ENCODE measurements around the gene ZNF236. TPM values are rescaled to one million over a fixed set of nuclear protein-coding genes. Genes with fewer than 3 reads are reported as not detected.

Gene ZNF236
- total RNA-seq, 1 experiment from 2014 or later = 14.9 TPM

DNA sequence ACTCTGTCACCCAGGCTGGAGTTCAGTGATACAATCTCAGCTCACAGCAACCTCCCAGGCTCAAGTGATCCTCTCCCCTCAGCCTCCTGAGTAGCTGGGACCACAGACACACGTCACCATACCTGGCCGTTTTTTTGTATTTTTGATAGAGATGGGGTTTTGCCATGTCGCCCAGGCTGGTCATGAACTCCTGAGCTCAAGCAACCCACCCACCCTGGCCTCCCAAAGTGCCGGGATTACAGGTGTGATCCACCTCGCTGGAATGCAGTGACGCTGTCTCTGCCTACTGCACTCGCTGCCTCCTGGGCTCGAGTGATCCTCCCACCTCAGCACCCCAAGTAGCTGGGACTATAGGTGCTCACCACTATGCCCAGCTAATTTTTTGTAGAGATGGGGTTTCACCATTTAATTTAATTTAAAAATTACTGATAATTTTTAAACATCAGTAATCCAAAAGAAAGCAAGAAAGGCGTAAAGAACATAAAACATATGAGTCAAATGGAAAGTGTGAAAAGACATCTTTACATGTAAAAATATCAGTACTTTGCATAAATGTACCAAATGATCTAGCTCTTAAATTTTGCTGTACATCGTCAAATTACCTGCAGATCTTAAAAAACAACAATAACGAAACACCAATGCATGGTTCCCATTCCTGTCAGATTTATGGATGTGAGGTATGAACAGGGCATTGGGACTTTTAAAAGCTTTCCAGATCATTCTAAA is 2.8 kb upstream of the ZNF236 start:
- Histone ChIP-seq H3K27me3 (replicated peaks; ENCODE audit: control insufficient read depth, insufficient read depth, low read length) (no peaks in the 10 kb centered on the region), H3K4me1 (no peaks in the 10 kb centered on the region), H3K9me3 (no peaks in the 10 kb centered on the region), H3K36me3 (ENCODE audit: control insufficient read depth, insufficient read depth, low read length) (no peaks in the 10 kb centered on the region), H3K4me3 (ENCODE audit: low read depth, low read length) (no peak overlapping the region)
- intact Hi-C loops (cut with micrococcal nuclease; ENCODE audit: unreplicated experiment) = loop anchor here (5.0 kb wide), 1 partner anchor 238 kb away; no protein-coding TSS in a partner anchor
- no TSS peak for BruUV-seq (replicated peaks)
- no peaks in the 10 kb centered on the region for H3K9me3 Mint-ChIP-seq (ENCODE audit: unreplicated experiment)
- DNase-seq = no peak
- ChIA-PET CTCF (interaction anchor here (1.0 kb wide), 1 partner anchor 17 kb away, joined by 5 read pairs; no protein-coding TSS in a partner anchor), POLR2A (no interaction called here)
- no peak overlapping the region for H3K4me3 Mint-ChIP-seq (ENCODE audit: unreplicated experiment)
- H3K36me3 Mint-ChIP-seq (ENCODE audit: insufficient read depth, unreplicated experiment) = peaks cover 6% of the 10 kb centered on the region
- TF ChIP-seq, protein P1, sequence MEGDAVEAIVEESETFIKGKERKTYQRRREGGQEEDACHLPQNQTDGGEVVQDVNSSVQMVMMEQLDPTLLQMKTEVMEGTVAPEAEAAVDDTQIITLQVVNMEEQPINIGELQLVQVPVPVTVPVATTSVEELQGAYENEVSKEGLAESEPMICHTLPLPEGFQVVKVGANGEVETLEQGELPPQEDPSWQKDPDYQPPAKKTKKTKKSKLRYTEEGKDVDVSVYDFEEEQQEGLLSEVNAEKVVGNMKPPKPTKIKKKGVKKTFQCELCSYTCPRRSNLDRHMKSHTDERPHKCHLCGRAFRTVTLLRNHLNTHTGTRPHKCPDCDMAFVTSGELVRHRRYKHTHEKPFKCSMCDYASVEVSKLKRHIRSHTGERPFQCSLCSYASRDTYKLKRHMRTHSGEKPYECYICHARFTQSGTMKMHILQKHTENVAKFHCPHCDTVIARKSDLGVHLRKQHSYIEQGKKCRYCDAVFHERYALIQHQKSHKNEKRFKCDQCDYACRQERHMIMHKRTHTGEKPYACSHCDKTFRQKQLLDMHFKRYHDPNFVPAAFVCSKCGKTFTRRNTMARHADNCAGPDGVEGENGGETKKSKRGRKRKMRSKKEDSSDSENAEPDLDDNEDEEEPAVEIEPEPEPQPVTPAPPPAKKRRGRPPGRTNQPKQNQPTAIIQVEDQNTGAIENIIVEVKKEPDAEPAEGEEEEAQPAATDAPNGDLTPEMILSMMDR (IDR thresholded peaks at IDR 0.05; ENCODE audit: insufficient read depth in 1 of 2, low read depth in 1 of 2, low read length in 1 of 2, severe bottlenecking in 1 of 2, unreplicated experiment in 1 of 2) = no peak
- H3K4me1 Mint-ChIP-seq (ENCODE audit: low read depth, unreplicated experiment) = no peaks in the 10 kb centered on the region
- no peaks in the 10 kb centered on the region for H3K27me3 Mint-ChIP-seq (ENCODE audit: insufficient read depth, unreplicated experiment)
- no peak overlapping the region for H3K27ac Mint-ChIP-seq (ENCODE audit: unreplicated experiment)

DNA sequence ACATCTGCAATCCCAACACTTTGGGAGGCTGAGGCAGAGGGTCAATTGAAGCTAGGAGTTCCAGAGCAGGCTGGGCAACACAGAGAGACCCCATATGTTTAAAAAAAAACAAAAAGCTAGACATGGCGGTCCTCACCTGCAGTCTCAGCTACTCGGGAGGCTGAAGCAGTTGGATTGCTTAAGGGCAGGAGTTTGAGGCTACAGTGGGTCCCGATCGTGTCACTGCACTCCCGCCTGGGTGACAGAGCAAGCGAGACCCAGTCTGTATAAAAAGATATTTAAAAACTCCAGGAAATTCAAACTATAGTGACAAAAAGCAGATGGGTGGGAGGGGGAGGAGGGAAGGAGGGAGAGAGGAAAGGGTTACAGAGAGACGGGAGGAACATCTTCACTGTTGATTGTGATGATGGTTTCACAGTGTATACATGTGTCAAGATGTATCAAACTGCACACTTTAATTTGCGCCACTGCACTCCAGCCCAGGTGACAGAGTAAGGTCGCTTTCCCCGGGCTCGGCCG is 942 bp upstream of the ZNF236 start:
- H3K27me3 Mint-ChIP-seq (ENCODE audit: insufficient read depth, unreplicated experiment) = no peaks in the 10 kb centered on the region
- H3K4me3 ChIP-seq (ENCODE audit: low read depth, low read length) = peak overlapping the region; percentile 84
- CTCF ChIA-PET = no interaction called here

DNA sequence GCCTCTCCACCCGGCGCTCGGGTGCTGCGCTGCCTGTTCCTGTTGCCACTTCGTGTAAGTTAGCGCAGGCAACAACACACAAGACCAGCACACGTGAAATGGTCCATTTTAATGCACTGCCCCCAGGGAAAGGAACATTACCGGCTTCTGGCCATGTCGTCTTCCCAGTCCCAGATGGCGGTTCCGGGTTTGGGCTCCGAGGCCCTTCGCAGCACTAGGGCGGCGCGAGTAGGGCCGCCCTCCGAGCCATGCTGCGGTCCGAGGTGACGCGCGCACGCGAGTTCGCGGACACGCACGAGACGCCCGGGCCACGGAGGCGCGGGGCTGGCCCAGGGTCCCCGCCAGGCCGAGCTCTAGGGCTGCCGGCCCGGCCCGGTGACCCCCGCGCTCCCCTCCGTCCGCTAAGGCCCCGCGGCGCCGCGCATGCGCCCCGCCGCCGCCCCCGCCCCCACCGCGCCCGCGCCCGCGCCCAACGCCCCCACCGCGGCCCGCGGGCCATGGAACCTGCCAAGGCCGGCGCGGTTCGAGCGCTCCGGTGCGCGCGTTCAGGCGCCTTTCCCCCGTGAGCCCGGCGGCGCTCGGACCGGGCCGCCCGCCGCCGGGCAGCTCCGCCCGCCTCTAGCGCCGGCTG is 367 bp upstream of the ZNF236 start:
- Histone ChIP-seq H3K36me3 (ENCODE audit: control insufficient read depth, insufficient read depth, low read length) (no peaks in the 10 kb centered on the region), H3K4me1 (no peaks in the 10 kb centered on the region), H3K27me3 (replicated peaks; ENCODE audit: control insufficient read depth, insufficient read depth, low read length) (no peaks in the 10 kb centered on the region), H3K9me3 (no peaks in the 10 kb centered on the region), H3K4me3 (ENCODE audit: low read depth, low read length) (peak overlapping the region; percentile 84)
- intact Hi-C loops (cut with micrococcal nuclease; ENCODE audit: unreplicated experiment) = loop anchor here (5.0 kb wide), 1 partner anchor 235 kb away; no protein-coding TSS in a partner anchor
- H3K27me3 Mint-ChIP-seq (ENCODE audit: insufficient read depth, unreplicated experiment) = no peaks in the 10 kb centered on the region
- POLR2A ChIA-PET = interaction anchor here (0.6 kb wide), 1 partner anchor 21 kb away, joined by 6 read pairs; no protein-coding TSS in a partner anchor
- H3K4me1 Mint-ChIP-seq (ENCODE audit: low read depth, unreplicated experiment) = no peaks in the 10 kb centered on the region
- TSS peak; percentile 59 for BruUV-seq (replicated peaks)
- CTCF ChIA-PET = no interaction called here
- H3K9me3 Mint-ChIP-seq (ENCODE audit: unreplicated experiment) = no peaks in the 10 kb centered on the region
- H3K27ac Mint-ChIP-seq (ENCODE audit: unreplicated experiment) = peak overlapping the region; percentile 59
- peak overlapping the region; percentile 80 for H3K4me3 Mint-ChIP-seq (ENCODE audit: unreplicated experiment)
- DNase-seq = peak in 1 of 2 experiments; percentile 38
- H3K36me3 Mint-ChIP-seq (ENCODE audit: insufficient read depth, unreplicated experiment) = peaks cover 6% of the 10 kb centered on the region
- TF ChIP-seq, protein P1 (IDR thresholded peaks at IDR 0.05; ENCODE audit: insufficient read depth in 1 of 2, low read depth in 1 of 2, low read length in 1 of 2, severe bottlenecking in 1 of 2, unreplicated experiment in 1 of 2) = no peak

More for the DNA sequence above, 942 bp upstream of the ZNF236 start:
- Histone ChIP-seq H3K27me3 (replicated peaks; ENCODE audit: control insufficient read depth, insufficient read depth, low read length) (no peaks in the 10 kb centered on the region), H3K36me3 (ENCODE audit: control insufficient read depth, insufficient read depth, low read length) (no peaks in the 10 kb centered on the region), H3K9me3 (no peaks in the 10 kb centered on the region), H3K4me1 (no peaks in the 10 kb centered on the region)
- no TSS peak for BruUV-seq (replicated peaks)
- TF ChIP-seq, protein P1 (IDR thresholded peaks at IDR 0.05; ENCODE audit: insufficient read depth in 1 of 2, low read depth in 1 of 2, low read length in 1 of 2, severe bottlenecking in 1 of 2, unreplicated experiment in 1 of 2) = no peak
- Mint-ChIP-seq H3K4me1 (ENCODE audit: low read depth, unreplicated experiment) (no peaks in the 10 kb centered on the region), H3K36me3 (ENCODE audit: insufficient read depth, unreplicated experiment) (peaks cover 6% of the 10 kb centered on the region), H3K4me3 (ENCODE audit: unreplicated experiment) (peak overlapping the region; percentile 80), H3K9me3 (ENCODE audit: unreplicated experiment) (no peaks in the 10 kb centered on the region), H3K27ac (ENCODE audit: unreplicated experiment) (peak overlapping the region; percentile 59)
- POLR2A ChIA-PET = no interaction called here
- intact Hi-C loops (cut with micrococcal nuclease; ENCODE audit: unreplicated experiment) = loop anchor here (5.0 kb wide), 1 partner anchor 236 kb away; no protein-coding TSS in a partner anchor
- no peak for DNase-seq
